Globus pallidus (tissue), 1 donor: ENCODE measurements around the gene MRPS27.
A peak's percentile ranks its signal among the peaks of the same experiment; 100 is the strongest.
"Not testable (repeated sequence)": the region's sequence is repeated elsewhere in the genome, so short reads cannot be mapped to it uniquely, and the experiment has no call there.

ENCODE experiments used
- DNase-seq: peaks from one replicate; pipeline ENCODE4 v3.0.0-alpha.2; 2015; ENCODE audit warnings: low spot score

The MRPS27 gene

GRCh38 chr5:72202331-72202825 is 117.7 kb downstream of the MRPS27 start:
- no peak for DNase-seq

- DNase-seq: no peak
Observed at GRCh38 chr5:72199681-72200080, 120.4 kb downstream of the MRPS27 start.

GRCh38 chr5:72197393-72197792 is 122.6 kb downstream of the MRPS27 start:
- no peak for DNase-seq

GRCh38 chr5:72195581-72195980 is 124.5 kb downstream of the MRPS27 start:
- no peak for DNase-seq

GRCh38 chr5:72194846-72195245 is 125.2 kb downstream of the MRPS27 start:
- DNase-seq: no peak

- DNase-seq: no peak
Observed at GRCh38 chr5:72191404-72191803, 128.6 kb downstream of the MRPS27 start.

GRCh38 chr5:72189146-72189545 is 130.9 kb downstream of the MRPS27 start:
- no peak for DNase-seq

- DNase-seq: no peak
Observed at GRCh38 chr5:72188166-72188565, 131.9 kb downstream of the MRPS27 start.

- no peak for DNase-seq
Observed at GRCh38 chr5:72187388-72188075, 132.5 kb downstream of the MRPS27 start.

GRCh38 chr5:72185496-72186329 is 134.3 kb downstream of the MRPS27 start:
- DNase-seq: no peak

- no peak for DNase-seq
Observed at GRCh38 chr5:72184408-72184807, 135.6 kb downstream of the MRPS27 start.

- peak; percentile 13 for DNase-seq
Observed at GRCh38 chr5:72183101-72183520, 136.9 kb downstream of the MRPS27 start.

GRCh38 chr5:72182686-72183085 is 137.4 kb downstream of the MRPS27 start:
- peak; percentile 21 for DNase-seq

- peak; percentile 59 for DNase-seq
Observed at GRCh38 chr5:72180925-72181324, 139.1 kb downstream of the MRPS27 start.

GRCh38 chr5:72179816-72180440 is 140.1 kb downstream of the MRPS27 start:
- peak; percentile 80 for DNase-seq

GRCh38 chr5:72179028-72179815 is 140.8 kb downstream of the MRPS27 start:
- DNase-seq: peak; percentile 54

GRCh38 chr5:72177538-72177937 is 142.5 kb downstream of the MRPS27 start:
- DNase-seq: no peak

- DNase-seq: no peak
Observed at GRCh38 chr5:72172786-72173185, 147.3 kb downstream of the MRPS27 start.

- DNase-seq: no peak
Observed at GRCh38 chr5:72171667-72172066, 148.4 kb downstream of the MRPS27 start.

GRCh38 chr5:72171181-72171580 is 148.9 kb downstream of the MRPS27 start:
- DNase-seq: not testable (repeated sequence)

GRCh38 chr5:72170101-72170500 is 149.9 kb downstream of the MRPS27 start:
- no peak for DNase-seq
